HepG2 (cell line): Measurements from ENCODE around the gene AIF1. TPM values are rescaled to one million over a fixed set of nuclear protein-coding genes. Genes with fewer than 3 reads are reported as not detected.

Experiments
- BRD4 ChIP-seq: sonication (generic); formaldehyde crosslinking; IDR thresholded peaks from 2 replicates; pipeline ENCODE4 v1.4.0; 2020; ENCODE audit warnings: missing genetic modification reagents
- CCAR2 ChIP-seq: fragments of 200-400 bp; formaldehyde crosslinking; optimal IDR thresholded peaks from 2 replicates; pipeline ENCODE3; 2018; ENCODE audit warnings: low read depth, mild to moderate bottlenecking, low read length, moderate library complexity
- CREM ChIP-seq, 2 experiments: sonication (generic) in 1 of 2; formaldehyde crosslinking in 1 of 2; IDR thresholded peaks; 2 replicates each; pipeline versions ENCODE4 v1.4.0 to v1.6.1; 2016 to 2020; ENCODE audit warnings: antibody characterized with exemption in 1 of 2, mild to moderate bottlenecking in 1 of 2, missing genetic modification reagents in 1 of 2
- FOSL1 ChIP-seq: sonication (generic); formaldehyde crosslinking; IDR thresholded peaks from 2 replicates; pipeline ENCODE4 v1.9.0; 2021; ENCODE audit warnings: missing genetic modification reagents, borderline replicate concordance
- HIVEP1 ChIP-seq: sonication (generic); formaldehyde crosslinking; IDR thresholded peaks from 2 replicates; pipeline ENCODE4 v1.4.0; 2020; ENCODE audit warnings: mild to moderate bottlenecking, missing genetic modification reagents
- HOXA7 ChIP-seq: sonication (generic); formaldehyde crosslinking; IDR thresholded peaks from 2 replicates; pipeline ENCODE4 v1.8.1; 2022; ENCODE audit warnings: mild to moderate bottlenecking, missing genetic modification reagents, moderate library complexity
- JDP2 ChIP-seq: sonication (generic); formaldehyde crosslinking; IDR thresholded peaks from 2 replicates; pipeline ENCODE4 v1.8.1; 2022; ENCODE audit warnings: missing genetic modification reagents, borderline replicate concordance
- KLF6 ChIP-seq: IDR thresholded peaks from 2 replicates; pipeline ENCODE4 v1.8.0; 2016; ENCODE audit warnings: missing biosample characterization, missing genetic modification reagents
- NFATC3 ChIP-seq: sonication (generic); formaldehyde crosslinking; IDR thresholded peaks from 2 replicates; pipeline ENCODE4 v1.5.1; 2020; ENCODE audit warnings: mild to moderate bottlenecking, missing genetic modification reagents
- SALL1 ChIP-seq: sonication (generic); formaldehyde crosslinking; IDR thresholded peaks from 2 replicates; pipeline ENCODE4 v1.8.0; 2022; ENCODE audit warnings: mild to moderate bottlenecking, missing genetic modification reagents
- ZNF121 ChIP-seq: sonication (generic); formaldehyde crosslinking; IDR thresholded peaks from 2 replicates; pipeline ENCODE4 v1.5.0; 2020; ENCODE audit warnings: mild to moderate bottlenecking, missing genetic modification reagents
- ZNF136 ChIP-seq: sonication (generic); formaldehyde crosslinking; IDR thresholded peaks from 2 replicates; pipeline ENCODE4 v1.8.1; 2022; ENCODE audit warnings: low read depth, mild to moderate bottlenecking, moderate library complexity, missing genetic modification reagents
- ZNF24 ChIP-seq: fragments of 450-650 bp; IDR thresholded peaks from 2 replicates; pipeline ENCODE4 v1.6.1; 2017; ENCODE audit warnings: antibody characterized with exemption, mild to moderate bottlenecking
- ZNF260 ChIP-seq: sonication (generic); formaldehyde crosslinking; IDR thresholded peaks from 2 replicates; pipeline ENCODE4 v1.4.0; 2020; ENCODE audit warnings: missing genetic modification reagents, low read depth, mild to moderate bottlenecking, borderline replicate concordance
- ZNF292 ChIP-seq: sonication (generic); formaldehyde crosslinking; IDR thresholded peaks from 2 replicates; pipeline ENCODE4 v1.8.1; 2022; ENCODE audit warnings: mild to moderate bottlenecking, low read depth, missing genetic modification reagents, borderline replicate concordance
- ZNF329 ChIP-seq: sonication (generic); formaldehyde crosslinking; IDR thresholded peaks from 2 replicates; pipeline ENCODE4 v1.9.0; 2021; ENCODE audit warnings: low read depth, mild to moderate bottlenecking, missing genetic modification reagents
- ZNF451 ChIP-seq: sonication (generic); formaldehyde crosslinking; IDR thresholded peaks from 2 replicates; pipeline ENCODE4 v1.5.0; 2020; ENCODE audit warnings: mild to moderate bottlenecking, missing genetic modification reagents
- ZNF550 ChIP-seq: sonication (generic); formaldehyde crosslinking; IDR thresholded peaks from 2 replicates; pipeline ENCODE4 v1.4.0; 2020; ENCODE audit warnings: mild to moderate bottlenecking, missing genetic modification reagents, borderline replicate concordance
- ZNF562 ChIP-seq: sonication (generic); formaldehyde crosslinking; IDR thresholded peaks from 2 replicates; pipeline ENCODE4 v1.8.0; 2022; ENCODE audit warnings: missing genetic modification reagents, borderline replicate concordance
- ZNF570 ChIP-seq: sonication (generic); formaldehyde crosslinking; IDR thresholded peaks from 2 replicates; pipeline ENCODE4 v1.4.0; 2020; ENCODE audit warnings: mild to moderate bottlenecking, missing genetic modification reagents, borderline replicate concordance
- ZNF83 ChIP-seq: sonication (generic); formaldehyde crosslinking; IDR thresholded peaks from 2 replicates; pipeline ENCODE4 v1.4.0; 2020; ENCODE audit warnings: missing genetic modification reagents, mild to moderate bottlenecking, borderline replicate concordance
- polyA plus RNA-seq, 8 experiments: library from polyadenylated mRNA; depleted of rRNA in 3 of 8; stranded (reverse) in 7 of 8; unstranded in 1 of 8; fragments of >200 nt; fragmentation: Illumina TruSeq in 4 of 8; extraction: Trizol in 4 of 8; gene quantifications; 2 replicates each; pipeline versions ENCODE4 v1.2.1 to v1.2.3, GENCODE V29; 2011 to 2016; ENCODE audit warnings: low read depth in 4 of 8, missing spikeins in 1 of 8, mixed read lengths in 1 of 8; ENCODE audit not compliant: insufficient read depth in 1 of 8
- total RNA-seq, 5 experiments: library from RNA; depleted of rRNA; stranded (reverse); fragments of >200 nt; fragmentation: Illumina TruSeq; extraction: Trizol; gene quantifications; 2 replicates each; pipeline ENCODE4 v1.2.3, GENCODE V29; 2016; ENCODE audit warnings: low read depth in 1 of 5
- TF ChIP-seq, protein P1 (sequence below): sonication (generic); IDR thresholded peaks from 2 replicates; pipeline ENCODE4 v1.6.1; 2016; ENCODE audit warnings: low read depth, borderline replicate concordance
- TF ChIP-seq, protein P2 (sequence below): sonication (generic); formaldehyde crosslinking; IDR thresholded peaks from 2 replicates; pipeline ENCODE4 v1.5.0; 2020; ENCODE audit warnings: missing genetic modification reagents
- TF ChIP-seq, protein P3 (sequence below): sonication (generic); formaldehyde crosslinking; IDR thresholded peaks from 2 replicates; pipeline ENCODE4 v1.4.0; 2020; ENCODE audit warnings: missing genetic modification reagents
- TF ChIP-seq, protein P4 (sequence below): sonication (generic); formaldehyde crosslinking; IDR thresholded peaks from 2 replicates; pipeline ENCODE4 v1.4.0; 2020; ENCODE audit warnings: mild to moderate bottlenecking, missing genetic modification reagents

The AIF1 gene
- total and polyA plus RNA-seq, 2 of the 13 experiments (the other 11 are each of a cell fraction or from before 2014, with no cell fraction given), result 1.5 TPM; not detected in 1

DNA sequence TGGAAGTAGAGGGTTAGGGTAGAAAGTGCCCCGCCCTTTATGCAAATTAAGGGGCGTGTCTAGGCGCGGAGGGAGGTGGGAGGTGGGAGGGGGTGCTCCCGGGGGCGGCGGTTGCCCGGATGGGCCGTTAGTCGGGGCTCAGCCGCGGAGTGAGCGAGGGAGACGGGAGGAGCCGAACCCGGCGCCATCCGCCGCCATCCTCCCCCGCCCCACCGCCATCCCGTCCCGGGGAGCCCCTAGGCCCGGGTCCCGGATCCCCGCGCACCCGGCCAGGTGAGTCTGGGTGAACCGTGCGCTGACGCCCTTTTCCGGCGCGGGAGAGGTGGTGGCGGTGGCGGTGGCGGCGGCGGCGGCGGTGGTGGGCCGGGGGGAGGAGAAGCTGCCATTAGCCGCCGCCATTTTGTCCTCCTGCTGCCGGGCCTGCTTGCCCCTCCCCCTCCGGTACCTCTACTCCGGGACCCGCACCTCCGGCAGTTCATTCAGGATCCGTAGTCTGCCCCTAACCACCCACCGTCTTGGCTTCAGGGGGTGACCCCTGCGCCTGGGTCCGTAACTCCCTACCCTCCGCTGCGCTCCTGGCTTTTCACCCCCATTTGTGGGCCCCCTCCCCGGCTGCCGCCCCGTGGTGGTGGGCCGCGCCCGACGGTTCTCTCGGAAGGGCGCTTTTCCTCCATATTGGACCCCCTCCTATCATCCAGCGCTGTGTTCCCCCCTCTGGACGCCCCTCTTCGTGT lies 5.7 kb downstream of the AIF1 start, which contains the start of gene PRRC2A (continued):
- TF ChIP-seq ZNF451 (CRISPR knock-in tag), result no peak
- 0 out of 2 replicates have a peak, but pooled peaks have one; percentile 53 for TF ChIP-seq ZNF136 (CRISPR knock-in tag)
- no peak for TF ChIP-seq NFATC3 (CRISPR knock-in tag)
- no peak for TF ChIP-seq ZNF83
- TF ChIP-seq KLF6 (CRISPR knock-in tag), result peak; percentile 45; the same call in 1 of the 2 replicates
- no peak for TF ChIP-seq ZNF260 (CRISPR knock-in tag)
- no peak for TF ChIP-seq JDP2 (CRISPR knock-in tag)
- TF ChIP-seq, protein P1, sequence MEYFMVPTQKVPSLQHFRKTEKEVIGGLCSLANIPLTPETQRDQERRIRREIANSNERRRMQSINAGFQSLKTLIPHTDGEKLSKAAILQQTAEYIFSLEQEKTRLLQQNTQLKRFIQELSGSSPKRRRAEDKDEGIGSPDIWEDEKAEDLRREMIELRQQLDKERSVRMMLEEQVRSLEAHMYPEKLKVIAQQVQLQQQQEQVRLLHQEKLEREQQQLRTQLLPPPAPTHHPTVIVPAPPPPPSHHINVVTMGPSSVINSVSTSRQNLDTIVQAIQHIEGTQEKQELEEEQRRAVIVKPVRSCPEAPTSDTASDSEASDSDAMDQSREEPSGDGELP, result no peak
- TF ChIP-seq ZNF562 (CRISPR knock-in tag), result no peak
- TF ChIP-seq ZNF329, result peak; percentile 19; the same call in 1 of the 2 replicates
- no peak for TF ChIP-seq ZNF570 (CRISPR knock-in tag)
- no peak for TF ChIP-seq ZNF292 (CRISPR knock-in tag)
- peak; percentile 76 for TF ChIP-seq ZNF121 (CRISPR knock-in tag)
- no peak for TF ChIP-seq FOSL1 (CRISPR knock-in tag)
- TF ChIP-seq HOXA7 (CRISPR knock-in tag), result no peak
- TF ChIP-seq HIVEP1 (CRISPR knock-in tag), result peak; percentile 75; the same call in 1 of the 2 replicates
- TF ChIP-seq, protein P2, sequence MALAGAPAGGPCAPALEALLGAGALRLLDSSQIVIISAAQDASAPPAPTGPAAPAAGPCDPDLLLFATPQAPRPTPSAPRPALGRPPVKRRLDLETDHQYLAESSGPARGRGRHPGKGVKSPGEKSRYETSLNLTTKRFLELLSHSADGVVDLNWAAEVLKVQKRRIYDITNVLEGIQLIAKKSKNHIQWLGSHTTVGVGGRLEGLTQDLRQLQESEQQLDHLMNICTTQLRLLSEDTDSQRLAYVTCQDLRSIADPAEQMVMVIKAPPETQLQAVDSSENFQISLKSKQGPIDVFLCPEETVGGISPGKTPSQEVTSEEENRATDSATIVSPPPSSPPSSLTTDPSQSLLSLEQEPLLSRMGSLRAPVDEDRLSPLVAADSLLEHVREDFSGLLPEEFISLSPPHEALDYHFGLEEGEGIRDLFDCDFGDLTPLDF, result peak; percentile 35
- TF ChIP-seq, protein P3, sequence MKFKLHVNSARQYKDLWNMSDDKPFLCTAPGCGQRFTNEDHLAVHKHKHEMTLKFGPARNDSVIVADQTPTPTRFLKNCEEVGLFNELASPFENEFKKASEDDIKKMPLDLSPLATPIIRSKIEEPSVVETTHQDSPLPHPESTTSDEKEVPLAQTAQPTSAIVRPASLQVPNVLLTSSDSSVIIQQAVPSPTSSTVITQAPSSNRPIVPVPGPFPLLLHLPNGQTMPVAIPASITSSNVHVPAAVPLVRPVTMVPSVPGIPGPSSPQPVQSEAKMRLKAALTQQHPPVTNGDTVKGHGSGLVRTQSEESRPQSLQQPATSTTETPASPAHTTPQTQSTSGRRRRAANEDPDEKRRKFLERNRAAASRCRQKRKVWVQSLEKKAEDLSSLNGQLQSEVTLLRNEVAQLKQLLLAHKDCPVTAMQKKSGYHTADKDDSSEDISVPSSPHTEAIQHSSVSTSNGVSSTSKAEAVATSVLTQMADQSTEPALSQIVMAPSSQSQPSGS (CRISPR knock-in tag), result no peak; the same call in 1 of the 2 replicates
- peak; percentile 76; the same call in 1 of the 2 replicates for TF ChIP-seq SALL1 (CRISPR knock-in tag)
- peak; percentile 97 for TF ChIP-seq BRD4 (CRISPR knock-in tag)
- no peak for TF ChIP-seq CCAR2
- no peak for TF ChIP-seq ZNF550 (CRISPR knock-in tag)
- TF ChIP-seq, protein P4, sequence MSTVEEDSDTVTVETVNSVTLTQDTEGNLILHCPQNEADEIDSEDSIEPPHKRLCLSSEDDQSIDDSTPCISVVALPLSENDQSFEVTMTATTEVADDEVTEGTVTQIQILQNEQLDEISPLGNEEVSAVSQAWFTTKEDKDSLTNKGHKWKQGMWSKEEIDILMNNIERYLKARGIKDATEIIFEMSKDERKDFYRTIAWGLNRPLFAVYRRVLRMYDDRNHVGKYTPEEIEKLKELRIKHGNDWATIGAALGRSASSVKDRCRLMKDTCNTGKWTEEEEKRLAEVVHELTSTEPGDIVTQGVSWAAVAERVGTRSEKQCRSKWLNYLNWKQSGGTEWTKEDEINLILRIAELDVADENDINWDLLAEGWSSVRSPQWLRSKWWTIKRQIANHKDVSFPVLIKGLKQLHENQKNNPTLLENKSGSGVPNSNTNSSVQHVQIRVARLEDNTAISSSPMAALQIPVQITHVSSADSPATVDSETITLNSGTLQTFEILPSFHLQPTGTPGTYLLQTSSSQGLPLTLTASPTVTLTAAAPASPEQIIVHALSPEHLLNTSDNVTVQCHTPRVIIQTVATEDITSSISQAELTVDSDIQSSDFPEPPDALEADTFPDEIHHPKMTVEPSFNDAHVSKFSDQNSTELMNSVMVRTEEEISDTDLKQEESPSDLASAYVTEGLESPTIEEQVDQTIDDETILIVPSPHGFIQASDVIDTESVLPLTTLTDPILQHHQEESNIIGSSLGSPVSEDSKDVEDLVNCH, result no peak
- TF ChIP-seq CREM (IDR thresholded peaks at IDR 0.05), result no peak
- no peak for TF ChIP-seq CREM (CRISPR knock-in tag; IDR thresholded peaks at IDR 0.05)
- peak; percentile 44; the same call in 1 of the 2 replicates for TF ChIP-seq ZNF24
